GM21360 (cell line): ENCODE results near the gene CAND1.
"Not testable (repeated sequence)": the region's sequence is repeated elsewhere in the genome, so short reads cannot be mapped to it uniquely, and the experiment has no call there.

Source experiments
- ATAC-seq: cut with Tn5 transposase; IDR thresholded peaks from one replicate; pipeline ENCODE4 v1.9.1; 2021; ENCODE audit warnings: mild to moderate bottlenecking, moderate library complexity; ENCODE audit not compliant: unreplicated experiment

The CAND1 gene

DNA sequence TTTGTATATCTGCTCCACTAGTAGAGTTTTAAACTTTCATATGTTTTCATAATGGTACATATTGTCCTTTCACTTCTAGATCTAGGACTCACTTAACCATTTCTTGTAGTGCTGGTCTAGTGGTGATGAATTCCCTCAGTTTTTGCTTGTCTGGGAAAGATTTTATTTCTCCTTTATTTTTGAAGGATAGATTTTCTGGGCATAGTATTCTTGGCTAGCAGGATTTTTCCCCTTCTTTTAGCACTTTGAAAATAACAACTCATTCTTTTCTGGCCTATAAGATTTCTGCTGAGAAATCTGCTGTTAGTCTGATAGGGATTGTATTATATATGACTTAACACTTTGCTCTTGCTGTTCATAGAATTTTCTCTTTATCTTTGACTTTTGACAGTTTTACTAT, 69.3 kb downstream of the CAND1 start:
- no peak for ATAC-seq

DNA sequence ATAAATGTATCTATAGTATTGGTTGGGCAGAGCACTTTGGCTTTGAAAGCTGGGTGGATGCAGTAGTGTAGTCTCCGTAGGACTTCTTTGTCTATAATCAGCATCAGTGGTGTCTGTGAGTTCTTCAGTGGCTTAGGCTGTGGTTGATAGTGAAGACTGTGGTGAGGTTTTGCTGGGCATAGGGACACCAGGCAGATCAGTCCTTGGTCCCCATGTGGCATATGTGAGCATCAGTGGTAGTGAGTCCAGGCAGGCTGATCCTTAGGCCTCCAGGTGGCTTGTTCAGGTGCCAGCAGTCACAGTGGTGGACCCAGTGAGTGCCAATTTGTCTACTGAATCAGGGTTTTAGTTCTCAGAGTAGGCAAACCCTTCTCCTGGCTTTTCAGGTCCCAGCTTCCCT, 70.4 kb downstream of the CAND1 start:
- no peak for ATAC-seq

DNA sequence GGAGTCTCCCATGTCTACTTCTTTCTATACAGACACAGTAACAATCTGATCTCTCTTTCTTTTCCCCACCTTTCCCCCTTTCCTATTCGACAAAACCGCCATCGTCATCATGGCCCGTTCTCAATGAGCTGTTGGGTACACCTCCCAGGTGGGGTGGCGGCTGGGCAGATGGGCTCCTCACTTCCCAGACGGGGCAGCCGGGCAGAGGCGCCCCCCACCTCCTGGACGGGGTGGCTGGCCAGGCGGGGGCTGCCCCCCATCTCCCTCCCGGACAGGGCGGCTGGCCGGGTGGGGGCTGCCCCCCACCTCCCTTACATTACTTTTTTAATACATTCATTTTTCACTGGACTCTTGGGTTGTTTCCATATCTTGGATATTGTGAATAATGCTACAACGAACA, 71.9 kb downstream of the CAND1 start:
- not testable (repeated sequence) for ATAC-seq

DNA sequence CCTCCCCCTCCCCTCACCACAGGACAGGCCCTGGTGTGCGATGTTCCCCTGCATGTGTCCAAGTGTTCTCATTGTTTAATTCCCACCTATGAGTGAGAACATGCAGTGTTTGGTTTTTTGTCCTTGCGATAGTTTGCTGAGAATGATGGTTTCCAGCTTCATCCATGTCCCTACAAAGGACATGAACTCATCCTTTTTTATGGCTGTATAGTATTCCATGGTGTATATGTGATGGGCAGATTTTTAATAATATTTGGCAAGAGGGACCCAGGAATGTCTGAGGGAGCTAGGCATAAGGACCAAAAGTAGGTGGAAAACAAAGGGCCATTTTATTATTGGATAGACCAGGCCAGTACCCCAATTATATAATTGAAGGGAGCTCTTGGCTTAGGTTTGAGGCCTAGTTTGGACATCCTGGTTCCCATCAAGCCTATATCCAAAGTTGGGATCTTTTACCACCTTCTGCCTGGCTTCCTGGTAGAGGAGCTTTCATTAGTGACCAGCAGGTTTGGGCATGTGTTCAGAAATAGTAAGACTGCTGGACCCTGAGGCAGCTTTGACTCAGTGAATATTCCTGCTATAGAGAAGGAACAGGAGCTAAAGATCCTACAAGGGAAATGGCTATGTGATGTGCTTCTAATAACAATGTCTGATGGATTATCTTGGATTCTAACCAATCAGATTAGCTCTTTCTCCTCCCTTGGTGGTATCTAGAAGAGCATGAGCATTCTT, 76.0 kb downstream of the CAND1 start:
- ATAC-seq: no peak

DNA sequence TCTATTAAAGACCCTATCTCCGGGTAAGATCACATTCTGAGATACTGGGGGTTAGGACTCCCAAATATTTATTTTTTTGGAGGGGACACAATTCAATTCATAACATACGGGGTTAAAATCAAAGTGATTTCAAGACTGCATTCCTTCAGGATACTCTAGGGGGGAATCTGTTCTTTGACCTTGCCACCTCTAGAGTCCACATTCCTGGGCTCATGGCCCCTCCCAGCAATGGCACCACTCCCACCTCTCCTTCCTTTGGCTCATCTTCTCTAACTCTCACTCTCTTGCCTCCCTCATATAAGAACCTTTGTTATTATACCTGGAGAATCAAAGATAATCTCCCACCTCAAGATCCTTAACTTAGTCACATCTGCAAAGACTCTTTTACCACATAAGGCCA, 79.5 kb downstream of the CAND1 start:
- ATAC-seq: no peak

DNA sequence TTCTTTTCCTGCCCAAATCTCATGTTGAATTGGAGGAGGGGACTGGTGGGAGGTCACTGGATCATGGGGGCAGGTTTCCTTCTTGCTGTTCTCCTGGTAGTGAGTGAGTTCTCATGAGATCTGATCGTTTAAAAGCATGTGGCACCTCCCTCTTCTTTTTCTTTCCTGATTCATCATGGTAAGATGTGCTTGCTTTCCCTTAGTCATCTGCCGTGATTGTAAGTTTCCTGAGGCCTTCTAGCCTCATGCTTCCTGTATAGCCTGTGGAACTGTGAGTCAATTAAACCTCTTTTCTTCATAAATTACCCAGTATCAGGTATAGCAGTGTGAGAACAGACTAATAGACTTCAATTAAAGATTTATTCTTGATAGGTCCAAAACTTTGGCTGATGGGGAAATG, 83.5 kb downstream of the CAND1 start:
- no peak for ATAC-seq

DNA sequence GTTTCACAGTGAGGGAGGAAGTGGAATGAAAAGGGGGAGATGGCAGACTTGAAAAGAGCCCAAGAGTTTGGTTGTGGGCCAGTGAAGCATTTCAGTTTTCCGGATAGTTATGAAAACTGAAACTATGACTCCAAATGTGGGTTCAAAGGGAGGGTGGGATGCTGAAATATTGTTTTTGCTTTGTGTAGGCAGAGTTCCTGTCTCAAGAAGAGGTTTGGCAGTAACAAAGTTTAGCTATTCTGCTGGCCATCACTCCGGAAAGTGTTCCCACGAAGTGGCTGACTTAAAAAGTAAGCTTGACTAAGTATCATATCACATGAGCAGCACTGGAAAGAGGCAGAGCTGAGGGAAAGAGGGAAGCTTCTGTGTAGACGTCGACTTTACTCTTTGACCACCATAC, 85.2 kb downstream of the CAND1 start:
- ATAC-seq: no peak

DNA sequence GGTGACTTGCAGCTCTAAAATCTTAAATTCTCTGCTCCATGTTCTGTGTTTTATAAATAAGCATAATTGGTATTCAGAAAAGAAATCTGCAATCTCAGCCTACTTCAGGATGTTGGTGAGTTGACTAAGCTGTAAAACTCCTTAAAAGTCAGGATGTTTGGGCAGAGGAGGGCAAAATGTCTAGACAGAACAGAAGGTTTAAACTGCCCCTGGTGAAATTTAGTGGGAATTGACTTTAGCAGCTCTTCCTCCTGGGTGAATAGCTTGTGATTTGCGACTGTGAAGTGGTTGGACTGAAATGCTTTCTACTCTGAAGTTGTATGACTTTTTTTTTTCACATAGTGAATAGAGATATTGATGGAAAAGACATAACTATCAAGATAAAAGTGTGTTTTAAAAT, 85.8 kb downstream of the CAND1 start:
- ATAC-seq: no peak

DNA sequence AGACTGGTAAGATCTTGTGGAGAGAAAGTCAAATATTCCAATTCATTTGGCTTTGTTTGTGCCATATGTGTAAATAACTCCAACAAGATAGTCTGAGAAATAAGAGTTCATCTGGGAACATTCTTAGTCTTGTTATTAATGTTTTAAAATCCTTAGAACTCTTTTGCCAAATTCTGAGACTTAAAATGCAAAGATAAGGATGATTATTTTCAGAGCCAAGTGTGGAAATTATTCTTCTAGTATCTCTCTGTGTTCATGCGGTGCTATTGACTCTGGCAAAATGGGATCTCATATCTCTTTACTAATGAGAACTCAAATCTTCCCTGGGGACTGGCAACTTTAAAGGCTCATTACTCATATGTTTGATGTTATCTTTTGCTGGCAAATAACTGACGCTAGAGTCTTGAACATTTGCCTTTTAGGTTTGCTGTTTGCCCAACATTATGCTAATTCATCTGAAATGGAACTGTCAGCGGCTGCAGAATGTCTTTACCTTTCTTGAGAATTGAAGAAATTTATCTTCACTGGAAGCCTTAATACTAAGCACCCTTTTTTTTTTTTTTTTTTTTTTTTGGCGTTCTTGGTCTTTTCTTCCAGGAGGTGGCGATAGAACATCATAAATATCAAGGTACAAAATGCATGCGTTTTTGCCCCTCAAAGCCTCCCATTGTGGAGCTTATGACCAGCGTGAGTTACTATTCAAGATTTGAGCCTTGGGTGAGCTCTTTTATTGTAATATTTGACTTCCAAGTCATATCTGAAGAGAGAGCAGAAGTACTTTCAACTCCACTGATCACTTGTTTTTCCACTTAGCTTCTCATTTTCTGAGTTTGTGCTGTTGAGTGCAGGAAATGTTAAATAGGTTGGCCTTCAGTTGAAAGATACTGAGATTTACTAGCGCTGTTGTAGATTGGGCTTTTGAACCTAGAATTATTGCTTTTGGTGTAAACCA, 86.5 kb downstream of the CAND1 start:
- no peak for ATAC-seq

DNA sequence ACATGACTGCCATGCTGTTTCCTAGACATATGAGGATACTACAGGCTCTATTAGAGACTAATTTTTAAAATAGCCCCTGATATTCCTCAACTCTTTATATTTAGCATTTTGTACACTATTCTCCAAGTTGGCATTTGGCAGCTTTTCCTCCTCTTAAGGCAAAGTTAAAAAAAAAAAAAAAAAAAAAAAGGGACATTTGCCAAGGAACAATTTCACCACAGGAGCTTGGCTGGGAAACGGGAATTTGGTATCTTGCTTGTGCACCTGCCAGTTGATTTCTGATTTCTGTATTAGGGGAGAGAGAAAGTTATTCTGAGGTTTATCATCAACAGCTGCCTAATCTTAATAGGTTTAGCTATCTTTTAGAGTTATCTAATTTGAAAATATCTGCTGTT, 87.2 kb downstream of the CAND1 start:
- no peak for ATAC-seq

DNA sequence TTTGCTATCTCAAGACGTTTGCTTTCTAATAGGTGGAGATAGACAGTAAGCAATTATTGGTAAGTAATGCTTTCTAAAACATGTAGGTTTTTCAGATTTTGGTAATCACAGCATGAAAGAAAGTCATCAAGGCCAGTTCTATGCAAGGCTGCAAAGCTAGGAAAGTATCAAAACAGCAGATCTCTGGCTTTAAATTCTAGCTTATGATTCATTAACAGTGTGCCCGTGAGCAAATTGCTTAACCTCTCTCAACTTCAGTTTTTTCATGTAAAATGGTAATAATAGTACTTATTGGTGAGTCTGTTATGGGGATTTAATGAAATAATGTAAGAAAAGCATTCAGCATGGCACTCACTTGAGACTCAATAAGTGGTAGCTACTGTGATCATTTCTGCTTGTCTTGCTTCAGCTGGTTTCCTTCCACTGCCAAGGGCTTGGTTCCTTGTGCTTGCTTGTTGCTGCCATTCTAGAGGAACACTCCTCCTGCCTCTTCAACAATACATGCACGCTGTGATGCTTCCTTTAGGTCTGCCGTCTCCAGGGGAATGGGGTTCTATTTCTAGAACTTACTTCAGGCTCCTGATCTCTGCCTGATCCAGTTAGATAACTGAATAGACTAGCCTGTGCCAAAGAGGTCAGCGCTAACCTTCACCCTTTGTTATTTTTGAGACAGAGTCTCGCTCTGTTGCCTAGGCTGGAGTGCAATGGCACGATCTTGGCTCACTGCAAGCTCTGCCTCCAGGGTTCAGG, 88.4 kb downstream of the CAND1 start:
- no peak for ATAC-seq

DNA sequence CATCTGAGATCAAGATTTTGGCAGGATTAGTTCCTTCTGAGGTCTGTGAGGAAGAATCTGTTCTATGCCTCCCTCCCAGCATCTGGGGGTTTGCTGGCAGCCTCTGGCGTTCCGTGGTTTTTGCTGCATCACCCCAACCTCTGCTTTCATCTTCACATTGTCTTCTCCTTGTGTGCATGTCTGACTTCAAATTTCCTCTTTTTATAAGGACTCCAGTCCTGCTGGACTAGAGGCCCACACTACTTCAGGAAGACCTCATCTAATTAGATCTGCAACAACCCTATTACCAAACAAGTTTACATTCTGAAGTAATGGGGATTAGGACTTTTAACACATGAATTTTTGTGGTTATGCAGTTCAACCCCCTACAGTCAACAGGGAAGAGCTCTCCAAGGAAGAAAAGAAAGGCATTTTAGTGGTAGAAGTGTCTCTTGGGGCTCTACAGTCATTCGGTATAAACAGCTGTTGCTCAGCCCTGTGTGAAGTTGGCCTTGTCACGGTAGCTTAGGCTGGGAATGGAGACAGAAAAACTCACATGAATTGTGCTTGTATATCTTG, 89.7 kb downstream of the CAND1 start:
- no peak for ATAC-seq

DNA sequence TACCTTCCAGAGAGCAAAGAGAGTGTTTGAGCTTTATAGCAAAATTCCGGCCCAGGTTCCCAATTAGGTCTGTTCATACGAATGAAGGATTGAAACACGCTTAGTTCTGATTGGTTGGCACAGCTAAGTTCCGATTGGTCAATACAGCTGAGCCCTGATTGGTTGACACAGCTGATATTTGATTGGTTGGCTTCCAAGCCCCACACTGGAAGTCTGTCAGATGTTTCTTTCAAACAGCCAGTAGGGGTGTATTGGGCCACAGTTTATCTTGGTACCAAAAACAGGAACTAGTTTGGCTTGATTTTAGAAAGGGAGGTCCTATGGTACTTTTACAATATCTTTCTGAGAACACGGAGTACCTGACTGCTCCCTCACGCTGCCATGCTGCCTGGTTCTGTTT, 93.4 kb downstream of the CAND1 start:
- ATAC-seq: no peak

DNA sequence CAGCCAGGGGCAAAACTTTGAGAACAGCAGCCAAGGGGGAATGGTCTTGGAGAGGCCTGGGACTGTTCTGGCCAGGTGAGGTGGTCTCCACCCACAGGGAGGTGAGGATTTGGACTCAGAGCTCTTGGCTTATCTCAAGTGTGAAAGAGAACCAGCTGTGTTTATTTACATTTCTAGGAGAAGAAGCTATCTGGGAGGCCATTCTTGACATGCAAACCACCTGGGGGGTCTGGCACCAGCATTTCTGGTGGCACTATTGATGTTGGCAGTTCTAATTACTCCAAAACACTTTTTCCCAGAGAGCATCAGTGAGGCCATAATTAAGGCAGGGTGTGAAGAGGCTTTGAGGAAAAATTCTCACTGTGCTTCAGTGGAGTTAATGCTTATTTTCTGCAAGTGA, 95.1 kb downstream of the CAND1 start:
- ATAC-seq: no peak

DNA sequence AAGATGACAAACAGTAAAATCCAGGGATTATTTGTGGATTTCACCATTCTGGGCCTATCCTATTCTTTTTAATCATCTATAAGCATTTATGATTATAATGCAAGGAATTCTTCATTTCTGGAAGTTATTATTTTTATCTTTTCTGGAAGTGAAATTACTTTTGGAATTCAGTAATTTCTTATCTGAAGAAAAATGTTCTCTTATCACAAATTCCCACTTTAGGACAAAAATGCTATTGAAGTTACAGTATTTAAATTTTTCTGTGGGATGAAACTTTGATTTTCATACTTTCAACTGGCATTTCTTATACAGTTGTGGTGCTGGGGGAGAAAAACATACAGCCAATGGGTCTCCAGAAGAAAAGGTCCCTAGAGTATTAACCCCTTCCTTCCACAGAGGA, 96.0 kb downstream of the CAND1 start:
- no peak for ATAC-seq

DNA sequence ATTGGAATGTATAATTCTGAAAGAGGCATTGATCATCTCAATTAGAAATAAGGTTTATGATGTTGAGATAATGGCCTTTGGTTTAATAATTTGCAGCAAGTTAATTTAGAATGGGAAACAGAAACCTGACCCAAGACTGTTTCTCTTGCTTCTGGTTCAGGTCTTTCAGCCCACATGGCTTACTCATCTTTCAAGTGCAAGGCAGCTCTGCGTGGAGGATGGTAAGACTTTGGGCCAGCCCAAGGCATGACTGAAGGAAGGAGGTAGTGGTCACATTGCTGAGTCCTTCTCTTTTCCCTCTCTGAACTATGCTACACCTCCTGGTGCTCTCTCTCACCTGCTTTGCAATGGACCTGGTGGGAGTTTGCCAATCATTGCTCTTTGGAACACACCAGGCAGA, 98.7 kb downstream of the CAND1 start:
- ATAC-seq: no peak
